MM.1S (cell line): ENCODE measurements around the gene SMAD3.
"Not testable (repeated sequence)": the region's sequence is repeated elsewhere in the genome, so short reads cannot be mapped to it uniquely, and the experiment has no call there.

Experiments used
- DNase-seq: peaks from one replicate; pipeline ENCODE4 v3.0.0-alpha.2; 2015
- H2AFZ ChIP-seq: fragments of 300-600 bp; sonication (generic); 2 replicates; pipeline ENCODE4 v1.6.0; 2016; ENCODE audit warnings: antibody characterized with exemption, low read length
- H3F3A ChIP-seq: fragments of 300-600 bp; sonication (generic); 2 replicates; pipeline ENCODE4 v1.6.1; 2016; ENCODE audit warnings: mild to moderate bottlenecking, antibody characterized with exemption, low read length, moderate library complexity, mixed read lengths; ENCODE audit not compliant: insufficient read depth
- H3K27ac ChIP-seq: fragments of 300-600 bp; sonication (generic); 2 replicates; pipeline ENCODE4 v1.5.1; 2016; ENCODE audit warnings: mild to moderate bottlenecking, low read length
- H3K27me3 ChIP-seq: fragments of 300-600 bp; sonication (generic); replicated peaks from 2 replicates; pipeline ENCODE4 v1.6.0; 2016; ENCODE audit warnings: low read length; ENCODE audit not compliant: insufficient read depth
- H3K36me3 ChIP-seq: fragments of 300-600 bp; sonication (generic); replicated peaks from 2 replicates; pipeline ENCODE4 v1.6.1; 2016; ENCODE audit warnings: mild to moderate bottlenecking, low read length, mixed read lengths; ENCODE audit not compliant: insufficient read depth
- H3K4me1 ChIP-seq: fragments of 300-600 bp; sonication (generic); 2 replicates; pipeline ENCODE4 v1.6.1; 2016; ENCODE audit warnings: low read length, mixed read lengths
- H3K4me2 ChIP-seq: fragments of 300-600 bp; sonication (generic); 2 replicates; pipeline ENCODE4 v1.6.0; 2016; ENCODE audit warnings: low read depth, low read length
- H3K4me3 ChIP-seq: fragments of 300-600 bp; sonication (generic); 2 replicates; pipeline ENCODE4 v1.5.1; 2016; ENCODE audit warnings: low read length, mixed read lengths
- H3K79me2 ChIP-seq: fragments of 300-600 bp; sonication (generic); 2 replicates; pipeline ENCODE4 v1.6.1; 2016; ENCODE audit warnings: mixed run types, low read length, mixed read lengths
- H3K9ac ChIP-seq: fragments of 300-600 bp; sonication (generic); 2 replicates; pipeline ENCODE4 v1.6.1; 2016; ENCODE audit warnings: low read length, mixed read lengths
- H3K9me2 ChIP-seq: fragments of 300-600 bp; sonication (generic); replicated peaks from 2 replicates; pipeline ENCODE4 v1.6.1; 2016; ENCODE audit warnings: mild to moderate bottlenecking, low read length, mixed read lengths; ENCODE audit not compliant: insufficient read depth
- H3K9me3 ChIP-seq: fragments of 300-600 bp; sonication (generic); replicated peaks from 2 replicates; pipeline ENCODE4 v1.6.1; 2016; ENCODE audit warnings: mild to moderate bottlenecking, low read length, mixed read lengths; ENCODE audit not compliant: insufficient read depth
- H4K20me1 ChIP-seq: fragments of 300-600 bp; sonication (generic); 2 replicates; pipeline ENCODE4 v1.6.1; 2016; ENCODE audit warnings: mild to moderate bottlenecking, low read length, moderate library complexity, mixed read lengths; ENCODE audit not compliant: insufficient read depth
- EZH2 ChIP-seq: fragments of 300-600 bp; sonication (generic); optimal IDR thresholded peaks from 2 replicates; pipeline ENCODE3; 2017; ENCODE audit warnings: low read depth, mild to moderate bottlenecking, antibody characterized with exemption, low read length, mixed read lengths
- EZH2phosphoT487 ChIP-seq: fragments of 300-600 bp; sonication (generic); IDR thresholded peaks from 2 replicates; pipeline ENCODE4 v1.6.1; 2018; ENCODE audit warnings: antibody characterized with exemption, low read length
- TF ChIP-seq, protein P1 (sequence below): fragments of 300-600 bp; sonication (generic); IDR thresholded peaks from 2 replicates; pipeline ENCODE4 v1.5.1; 2016; ENCODE audit warnings: antibody characterized with exemption, low read length, mixed read lengths

The SMAD3 gene

DNA sequence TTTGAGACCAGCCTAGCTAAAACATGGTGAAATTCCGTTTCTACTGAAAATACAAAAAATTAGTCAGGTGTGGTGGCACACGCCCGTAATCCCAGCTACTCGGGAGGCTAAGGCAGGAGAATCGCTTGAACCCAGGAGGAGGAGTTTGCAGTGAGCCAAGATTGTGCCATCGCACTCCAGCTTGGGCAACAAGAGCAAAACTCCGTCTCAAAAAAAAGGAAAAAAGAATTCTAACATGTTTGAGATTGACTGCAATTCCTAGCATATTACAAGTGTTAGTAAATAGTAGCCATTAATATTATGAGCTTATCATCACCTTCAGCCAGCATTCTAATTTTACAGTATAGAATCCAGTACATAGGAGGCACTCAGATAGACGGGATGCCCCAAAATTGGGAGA is 57.9 kb downstream of the SMAD3 start:
- H3K36me3 ChIP-seq, H3K4me2 ChIP-seq, H3K4me3 ChIP-seq, H4K20me1 ChIP-seq, H3K4me1 ChIP-seq, H3K9me2 ChIP-seq, H3F3A ChIP-seq, H3K9ac ChIP-seq, H3K9me3 ChIP-seq, DNase-seq, H2AFZ ChIP-seq, H3K27me3 ChIP-seq, H3K27ac ChIP-seq: not testable (repeated sequence)
- H3K79me2 ChIP-seq: peaks cover 16% of the 10 kb centered on the region; the same call in 1 of the 2 replicates

DNA sequence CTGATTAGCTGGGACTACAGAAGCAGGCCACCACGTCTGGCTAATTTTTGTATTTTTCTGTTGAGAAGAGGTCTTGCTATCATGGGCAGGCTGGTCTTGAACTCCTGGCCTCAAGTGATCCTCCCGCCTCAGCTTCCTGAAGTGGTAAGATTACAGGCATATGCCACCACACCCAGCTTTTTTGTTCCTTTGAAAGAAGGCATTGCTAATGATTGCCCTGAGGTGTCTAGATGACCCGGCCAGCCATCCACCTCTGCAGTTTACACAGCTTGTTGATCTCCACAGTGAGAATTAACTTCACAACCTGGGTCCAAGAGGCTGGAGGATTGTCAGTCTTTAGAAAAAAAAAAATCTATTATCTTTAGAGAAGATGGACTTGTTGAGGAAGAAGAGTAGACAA is 58.7 kb downstream of the SMAD3 start:
- Histone ChIP-seq H3K27me3 (no peaks in the 10 kb centered on the region), H3K9me2 (no peaks in the 10 kb centered on the region), H3K4me1 (no peaks in the 10 kb centered on the region), H3K36me3 (no peaks in the 10 kb centered on the region), H4K20me1 (no peaks in the 10 kb centered on the region), H3K4me2 (no peak overlapping the region), H3F3A (no peaks in the 10 kb centered on the region), H3K4me3 (no peak overlapping the region), H3K9ac (no peak overlapping the region), H3K27ac (no peak overlapping the region), H3K79me2 (peaks cover 14% of the 10 kb centered on the region; the same call in 1 of the 2 replicates), H2AFZ (no peak overlapping the region), H3K9me3 (no peaks in the 10 kb centered on the region)
- no peak for DNase-seq
- no peak for TF ChIP-seq EZH2phosphoT487
- TF ChIP-seq, protein P1, sequence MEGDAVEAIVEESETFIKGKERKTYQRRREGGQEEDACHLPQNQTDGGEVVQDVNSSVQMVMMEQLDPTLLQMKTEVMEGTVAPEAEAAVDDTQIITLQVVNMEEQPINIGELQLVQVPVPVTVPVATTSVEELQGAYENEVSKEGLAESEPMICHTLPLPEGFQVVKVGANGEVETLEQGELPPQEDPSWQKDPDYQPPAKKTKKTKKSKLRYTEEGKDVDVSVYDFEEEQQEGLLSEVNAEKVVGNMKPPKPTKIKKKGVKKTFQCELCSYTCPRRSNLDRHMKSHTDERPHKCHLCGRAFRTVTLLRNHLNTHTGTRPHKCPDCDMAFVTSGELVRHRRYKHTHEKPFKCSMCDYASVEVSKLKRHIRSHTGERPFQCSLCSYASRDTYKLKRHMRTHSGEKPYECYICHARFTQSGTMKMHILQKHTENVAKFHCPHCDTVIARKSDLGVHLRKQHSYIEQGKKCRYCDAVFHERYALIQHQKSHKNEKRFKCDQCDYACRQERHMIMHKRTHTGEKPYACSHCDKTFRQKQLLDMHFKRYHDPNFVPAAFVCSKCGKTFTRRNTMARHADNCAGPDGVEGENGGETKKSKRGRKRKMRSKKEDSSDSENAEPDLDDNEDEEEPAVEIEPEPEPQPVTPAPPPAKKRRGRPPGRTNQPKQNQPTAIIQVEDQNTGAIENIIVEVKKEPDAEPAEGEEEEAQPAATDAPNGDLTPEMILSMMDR: no peak
- TF ChIP-seq EZH2: no peak

DNA sequence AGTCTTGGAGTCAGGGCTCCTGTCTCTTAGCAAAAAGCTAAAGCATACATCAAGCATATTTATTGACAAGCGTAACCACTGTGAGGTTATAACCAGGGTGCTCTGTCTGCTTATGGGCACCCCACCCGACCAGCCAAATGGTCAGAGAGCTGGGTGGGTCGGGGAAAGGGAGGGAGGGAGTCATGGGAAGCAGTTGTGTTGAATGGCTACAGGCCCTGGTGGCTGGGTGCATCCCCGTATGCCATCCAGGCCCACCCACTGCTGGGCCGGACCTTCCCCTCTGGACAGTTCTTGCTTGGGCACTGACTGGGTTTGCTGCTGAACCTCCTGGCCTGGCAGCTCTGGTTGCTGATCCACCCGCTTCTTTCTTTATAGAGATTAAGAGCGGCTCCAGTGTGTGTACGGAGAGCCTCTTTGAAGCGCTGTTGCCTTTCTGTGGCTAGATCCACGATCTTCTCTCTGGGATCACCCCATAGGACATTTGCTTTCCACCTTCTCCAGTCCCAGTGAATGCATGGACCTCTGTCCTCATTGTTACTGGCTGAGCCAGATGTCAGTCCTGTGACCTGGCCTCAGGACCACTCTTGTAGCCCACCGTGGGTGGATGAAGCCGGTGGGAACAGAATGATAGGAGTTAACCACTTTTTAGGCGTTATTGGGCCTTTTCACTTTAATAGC is 59.6 kb downstream of the SMAD3 start:
- Histone ChIP-seq H3K9me3 (no peaks in the 10 kb centered on the region), H3K4me3 (no peak overlapping the region), H3K4me2 (no peak overlapping the region), H3K79me2 (peaks cover 15% of the 10 kb centered on the region), H3K4me1 (no peaks in the 10 kb centered on the region), H3K9ac (no peak overlapping the region), H3F3A (no peaks in the 10 kb centered on the region), H3K9me2 (no peaks in the 10 kb centered on the region), H3K27me3 (no peaks in the 10 kb centered on the region), H4K20me1 (no peaks in the 10 kb centered on the region), H3K27ac (no peak overlapping the region), H3K36me3 (no peaks in the 10 kb centered on the region), H2AFZ (no peak overlapping the region)
- DNase-seq: no peak
- TF ChIP-seq, protein P1: no peak
- no peak for TF ChIP-seq EZH2
- TF ChIP-seq EZH2phosphoT487: no peak

DNA sequence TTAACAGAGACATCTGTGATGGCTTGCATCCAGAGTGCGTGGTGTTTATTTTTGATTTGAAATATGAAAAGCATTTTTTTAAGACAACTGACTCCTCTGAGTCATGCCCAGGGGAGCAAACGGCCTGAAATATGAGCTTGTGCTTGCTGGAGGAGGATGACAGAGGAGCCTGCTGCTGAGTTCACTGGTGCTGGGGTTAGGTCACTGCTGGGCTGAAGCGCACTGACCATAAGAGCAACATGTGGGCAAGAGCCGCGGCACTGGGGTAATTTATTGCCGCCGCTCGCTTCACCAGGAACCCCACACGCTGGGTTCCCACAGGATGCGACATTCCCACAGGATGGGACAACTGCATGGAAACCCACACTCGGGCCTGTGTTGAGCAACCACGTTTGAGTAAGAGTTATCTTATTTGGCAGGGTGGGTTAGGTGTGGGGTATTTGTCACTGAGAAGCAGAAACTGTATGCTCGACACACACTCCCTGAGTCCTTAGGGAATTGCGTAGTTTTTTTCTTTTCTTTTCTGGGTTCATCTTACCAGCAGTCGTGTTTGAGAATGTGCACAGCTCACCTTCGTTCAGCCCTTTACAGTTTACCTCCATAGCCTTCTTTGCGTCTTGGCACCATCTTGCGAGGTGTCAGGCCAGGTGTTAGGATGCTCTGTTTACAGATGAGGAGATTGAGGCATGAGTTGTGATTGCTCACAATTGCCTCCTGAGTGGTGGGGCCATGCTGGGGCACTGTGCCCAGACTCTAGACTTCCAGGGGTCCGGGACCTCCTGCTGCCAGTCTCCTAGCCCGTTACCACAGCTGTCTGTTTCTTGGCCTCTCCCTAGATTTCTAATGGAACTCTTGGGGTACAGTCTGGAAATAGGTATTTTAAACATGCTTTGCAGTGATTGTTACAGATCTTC is 60.4 kb downstream of the SMAD3 start:
- Histone ChIP-seq H2AFZ (no peak overlapping the region), H3K9ac (no peak overlapping the region), H3K4me1 (no peaks in the 10 kb centered on the region), H3K4me3 (no peak overlapping the region), H4K20me1 (no peaks in the 10 kb centered on the region), H3K36me3 (no peaks in the 10 kb centered on the region), H3F3A (no peaks in the 10 kb centered on the region), H3K9me2 (no peaks in the 10 kb centered on the region), H3K79me2 (peaks cover 23% of the 10 kb centered on the region), H3K27me3 (no peaks in the 10 kb centered on the region), H3K27ac (no peak overlapping the region), H3K9me3 (no peaks in the 10 kb centered on the region), H3K4me2 (no peak overlapping the region)
- no peak for DNase-seq
- TF ChIP-seq, protein P1: no peak
- TF ChIP-seq EZH2phosphoT487 (no peak), EZH2 (no peak)
